Posterior vena cava (tissue), 2 donors: ENCODE measurements around the gene SKOR1. TPM values are rescaled to one million over a fixed set of nuclear protein-coding genes. Genes with fewer than 3 reads are reported as not detected.

Source experiments
- DNase-seq: peaks from one replicate; pipeline ENCODE4 v3.0.0-alpha.2; 2020; ENCODE audit warnings: low spot score
- intact Hi-C, 2 donors: fragments of 100-400 bp; cut with DNase I; formaldehyde crosslinking; loops; one replicate each; pipeline versions ENCODE4 v1.14.1 to v1.14.2; 2022 to 2023
- total RNA-seq, 2 donors: library from RNA; stranded (reverse); fragmentation: NEBNext Ultra II Directional; extraction: Animal tissue kit (Norgen Biotek cat#: 25700); gene quantifications; one replicate each; pipeline ENCODE4 v1.2.1, GENCODE V29; 2021
- donor health status: DM: yes; HTN: yes; CAD: no.
- donor health status: DM: yes; HTN: yes; CAD: no.

The SKOR1 gene
- total RNA-seq, 2 donors from 2014 or later: 0.51 to 0.76 TPM

DNA sequence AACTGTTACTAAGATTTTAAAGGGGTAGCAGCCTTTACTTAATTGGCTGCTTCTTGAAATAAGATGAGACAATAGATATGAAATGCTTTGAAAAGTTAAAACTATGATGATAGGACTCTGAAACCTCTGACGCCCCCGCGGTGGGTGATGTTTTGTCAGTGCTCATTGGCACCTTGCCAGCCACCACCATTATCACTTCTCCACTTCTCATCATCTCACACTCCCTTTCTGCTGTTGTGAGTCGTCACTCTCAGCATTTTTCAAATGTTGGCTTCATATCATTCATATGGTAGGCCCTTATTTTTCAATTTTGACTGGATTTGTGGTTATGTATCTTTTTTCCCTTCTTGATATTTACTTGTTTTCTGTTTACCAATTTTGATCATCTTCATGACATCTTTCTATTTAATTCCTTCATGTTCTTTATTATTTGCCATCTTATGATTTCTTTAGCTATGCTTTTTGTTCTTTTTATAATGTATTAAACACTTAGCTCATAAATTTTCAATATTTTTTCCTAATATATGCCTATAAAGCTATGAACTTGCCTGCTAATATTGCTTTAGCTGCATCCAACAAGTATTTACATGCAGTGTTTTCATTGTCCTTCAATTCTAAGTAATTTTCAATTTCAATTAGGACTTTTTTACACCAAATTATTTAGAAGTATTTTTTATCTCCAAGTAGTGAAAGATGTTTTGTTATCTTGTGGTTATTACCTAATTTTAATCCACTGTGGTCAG, 30.3 kb upstream of the SKOR1 start:
- intact Hi-C loops: no loop called here

DNA sequence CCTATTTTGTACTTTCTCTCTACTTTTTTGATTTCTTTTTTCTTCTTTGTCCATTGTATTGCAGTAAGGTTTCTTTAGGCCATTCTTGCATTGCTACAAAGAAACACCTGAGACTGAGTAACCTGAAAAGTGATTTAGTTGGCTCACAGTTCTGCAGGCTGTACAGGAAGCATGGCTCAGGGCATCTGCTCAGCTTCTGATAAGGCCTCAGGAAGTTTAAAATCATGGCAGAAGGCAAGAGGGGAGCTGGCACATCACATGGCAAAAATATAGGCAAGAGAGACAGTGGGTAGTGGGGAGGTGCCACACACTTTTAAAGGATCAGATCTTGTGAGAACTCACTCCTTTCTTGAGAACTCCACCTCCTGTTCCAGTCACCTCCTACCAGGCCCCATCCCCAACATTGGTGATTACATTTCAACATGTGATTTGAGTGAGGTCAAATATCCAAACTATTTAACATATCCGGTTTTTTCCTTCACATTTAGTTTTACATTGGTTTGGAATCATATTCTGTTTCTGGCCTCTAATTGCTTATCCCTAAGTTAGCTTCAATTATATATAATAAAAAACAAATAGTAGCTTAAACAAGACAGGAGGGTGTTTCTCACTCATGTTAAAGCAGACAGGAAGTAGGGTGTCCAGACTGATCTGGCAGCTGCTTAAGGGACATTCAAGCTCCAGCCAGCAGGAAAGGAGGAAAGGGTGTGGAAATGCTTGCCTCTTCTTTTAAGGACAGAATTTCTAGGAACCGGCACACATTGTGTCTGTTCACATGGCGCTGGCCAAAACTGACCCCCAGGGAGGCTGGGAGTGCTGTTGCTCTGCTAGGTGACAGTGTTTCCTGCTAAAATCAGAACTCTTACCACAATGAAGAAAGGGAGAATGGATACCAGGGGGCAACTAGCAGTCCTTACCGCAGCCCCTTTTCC, 28.8 kb upstream of the SKOR1 start:
- intact Hi-C loops: no loop called here
- no peak for DNase-seq

More for the DNA sequence above, 30.3 kb upstream of the SKOR1 start:
- DNase-seq: no peak

DNA sequence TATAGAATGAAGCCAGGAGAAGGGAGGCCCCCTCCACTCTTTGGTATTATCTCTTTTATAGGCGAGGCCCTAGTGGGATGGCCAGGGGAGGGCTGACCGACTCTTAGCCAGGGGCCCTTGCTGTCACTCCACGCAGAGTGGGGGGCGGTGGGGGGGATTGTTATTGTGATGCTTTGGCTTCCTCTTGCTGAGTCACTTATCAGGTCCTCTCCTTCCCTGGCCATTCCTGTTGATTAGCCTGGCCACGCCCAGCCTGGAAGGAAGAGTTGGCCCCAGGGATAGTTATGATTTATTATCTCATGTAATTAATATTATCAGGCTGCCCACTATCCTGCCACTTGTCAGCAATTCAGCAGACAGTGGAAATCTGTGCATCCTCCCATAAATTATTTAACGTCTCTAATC, 25.5 kb upstream of the SKOR1 start:
- no peak for DNase-seq
- intact Hi-C loops: loop anchor here in 1 of 2 donors (5.0 kb wide), 1 partner anchor 642 kb away; no protein-coding TSS in a partner anchor

DNA sequence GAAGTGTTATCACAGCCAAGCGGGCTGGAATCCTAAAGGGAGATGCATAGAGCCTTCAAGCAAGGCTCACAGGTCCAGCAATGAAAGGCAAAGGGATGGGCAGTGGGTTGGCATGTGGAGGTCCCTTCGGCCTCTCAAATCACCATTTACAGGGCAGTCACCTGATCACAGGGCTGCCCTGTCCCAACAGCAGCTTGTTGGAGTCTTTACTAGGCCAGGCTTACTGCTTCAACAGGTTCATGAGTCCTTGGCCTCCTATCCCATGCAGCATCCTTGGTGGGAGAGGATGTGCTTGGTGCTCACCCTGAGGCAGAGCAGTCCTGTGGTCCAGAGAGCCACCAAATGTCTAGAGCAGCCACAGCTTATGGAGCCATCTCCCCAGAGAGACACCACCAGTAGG, 24.2 kb upstream of the SKOR1 start:
- DNase-seq: no peak
- intact Hi-C loops: loop anchor here in 1 of 2 donors (5.0 kb wide), 1 partner anchor 641 kb away; no protein-coding TSS in a partner anchor

DNA sequence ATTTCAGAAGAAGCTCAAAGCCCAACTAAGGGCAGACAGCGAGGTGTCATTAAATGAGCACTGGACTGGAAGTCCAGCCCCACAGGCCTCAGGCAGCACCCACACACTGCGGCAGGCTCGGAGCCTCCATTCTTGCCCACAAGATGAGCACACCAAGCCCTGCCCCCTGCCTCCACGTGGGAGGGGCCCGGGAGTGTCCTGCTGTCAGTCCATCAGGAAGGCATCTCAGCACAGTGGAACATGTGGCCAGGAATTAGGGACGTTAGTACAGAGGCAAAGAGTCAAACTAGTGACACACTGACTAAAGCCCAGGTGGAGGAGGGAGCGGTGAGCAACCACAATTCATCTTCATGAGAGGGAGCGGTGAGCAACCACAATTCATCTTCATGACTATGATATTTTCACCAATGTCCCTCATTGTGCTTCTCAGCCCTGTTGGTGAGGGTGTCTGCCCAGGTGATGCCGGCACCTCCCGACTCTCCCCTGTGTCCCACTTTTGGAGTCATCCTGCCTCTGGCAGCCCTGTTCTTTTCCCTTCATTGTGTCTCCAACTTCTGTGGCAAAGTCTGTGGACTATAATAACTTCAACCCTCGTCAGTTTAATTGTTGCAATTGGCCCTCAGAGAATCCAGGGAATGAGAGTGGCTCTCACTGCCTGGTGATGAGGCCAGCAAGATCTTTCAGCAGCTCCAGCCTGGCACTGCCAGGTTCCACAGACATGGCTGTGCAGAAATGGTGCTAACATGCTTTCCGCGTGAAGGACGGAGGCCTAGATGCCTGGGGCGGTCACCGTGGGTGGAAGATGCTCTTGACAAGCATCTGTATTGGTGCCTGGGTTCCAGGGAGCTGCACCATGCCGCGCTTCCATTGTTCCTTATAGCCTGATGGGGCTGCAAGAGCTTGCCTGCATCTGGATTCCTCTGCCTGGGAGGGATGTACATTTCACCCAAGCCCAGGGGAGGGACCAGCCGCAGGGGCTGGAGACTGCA, 23.1 kb upstream of the SKOR1 start:
- DNase-seq: no peak
- intact Hi-C loops: loop anchor here in 1 of 2 donors (5.0 kb wide), 1 partner anchor 640 kb away; no protein-coding TSS in a partner anchor

DNA sequence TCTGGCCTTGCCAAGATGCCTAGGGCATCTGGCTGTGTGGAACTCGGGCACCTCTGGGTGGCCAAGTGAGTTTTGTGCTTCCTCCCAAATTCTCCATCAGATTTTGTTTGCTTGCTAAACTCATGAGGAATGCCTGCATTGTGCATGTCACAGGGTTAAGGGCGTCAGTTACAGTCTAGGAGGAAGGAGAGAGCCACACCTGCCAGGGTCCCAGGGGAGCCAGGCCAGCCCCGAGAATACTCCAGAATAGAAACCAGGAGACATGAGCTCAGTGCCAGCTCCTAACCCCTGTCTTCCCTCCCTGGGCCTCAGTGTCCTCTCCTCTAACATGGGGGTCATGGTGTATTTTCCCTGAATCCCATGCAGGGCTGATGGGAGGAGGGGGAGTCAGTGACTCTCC, 22.0 kb upstream of the SKOR1 start:
- intact Hi-C loops: loop anchor here in 1 of 2 donors (5.0 kb wide), 1 partner anchor 639 kb away; no protein-coding TSS in a partner anchor
- no peak for DNase-seq

DNA sequence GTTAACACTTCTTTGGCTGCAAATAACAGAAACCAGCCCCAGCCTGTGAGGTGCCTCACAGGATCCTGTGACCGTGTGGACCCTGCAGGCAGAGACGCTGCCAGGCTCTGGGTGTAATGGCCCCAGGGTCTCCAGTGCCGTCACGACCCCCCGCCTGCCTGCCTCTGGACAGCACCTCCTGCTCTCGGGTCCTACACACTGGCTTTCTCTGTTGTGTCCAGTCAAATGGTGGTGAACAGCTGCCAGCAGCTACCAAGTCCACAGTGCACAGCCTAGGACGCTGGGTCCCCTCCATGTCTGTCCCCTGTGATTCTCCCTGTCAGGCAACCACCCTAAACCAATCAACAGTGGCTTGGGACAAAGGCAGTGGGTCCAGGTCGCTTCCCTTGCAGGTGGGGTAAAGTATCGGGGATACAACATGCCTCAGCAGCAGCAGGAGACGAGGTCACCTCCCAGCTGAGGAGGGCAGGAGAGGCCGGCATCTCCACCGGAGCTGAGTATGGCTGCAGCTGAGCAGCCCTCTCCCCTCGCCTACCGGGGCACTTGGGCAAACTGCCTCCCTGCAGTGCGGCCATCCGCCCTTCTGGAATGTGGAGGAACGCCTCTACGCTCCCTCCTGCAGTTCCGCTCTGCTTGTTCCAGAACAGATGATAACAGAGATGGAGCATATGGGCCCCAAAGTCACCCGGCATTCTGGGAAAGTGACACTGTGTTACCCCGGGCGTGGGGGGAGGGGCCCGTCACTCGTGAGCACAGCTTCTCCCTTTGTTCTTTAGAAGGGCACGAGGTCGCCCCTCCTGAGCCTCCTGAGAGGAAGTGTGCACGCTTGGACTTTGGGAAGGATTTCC, 21.1 kb upstream of the SKOR1 start:
- intact Hi-C loops: loop anchor here in 1 of 2 donors (5.0 kb wide), 1 partner anchor 638 kb away; no protein-coding TSS in a partner anchor
- no peak for DNase-seq

DNA sequence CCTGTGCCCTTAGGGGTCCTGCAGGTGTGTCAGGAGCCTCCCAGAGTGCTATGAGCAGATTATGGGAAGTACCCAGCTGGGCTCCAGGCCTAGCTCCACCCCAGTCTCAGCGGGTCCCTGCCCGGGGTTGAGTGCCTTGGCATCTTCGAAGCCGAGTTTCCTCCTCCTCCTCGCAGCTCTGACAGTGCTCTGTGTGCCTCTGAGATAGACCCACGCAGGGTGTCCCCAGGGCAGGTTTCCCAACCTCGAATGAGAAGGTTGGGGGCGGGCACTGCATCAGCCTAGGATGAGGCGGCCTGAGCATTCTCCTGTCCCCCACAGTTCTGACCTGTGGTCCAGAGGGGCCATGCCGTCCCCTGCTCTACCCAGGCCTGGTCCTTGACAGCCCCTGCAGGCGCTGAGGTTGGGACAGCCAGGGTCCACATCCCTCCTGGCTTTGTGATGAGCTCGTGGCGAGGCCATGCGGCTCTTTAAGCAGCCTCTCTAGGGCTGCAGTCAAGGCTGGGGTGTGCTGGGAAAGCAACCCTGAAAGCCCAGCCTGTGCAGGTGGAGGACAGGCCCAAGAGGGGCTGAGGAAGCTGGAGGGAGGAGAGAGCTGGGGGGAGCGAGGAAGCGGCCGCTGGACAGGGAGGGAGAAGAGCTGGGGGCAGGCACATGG, 20.2 kb upstream of the SKOR1 start:
- intact Hi-C loops: no loop called here
- no peak for DNase-seq

DNA sequence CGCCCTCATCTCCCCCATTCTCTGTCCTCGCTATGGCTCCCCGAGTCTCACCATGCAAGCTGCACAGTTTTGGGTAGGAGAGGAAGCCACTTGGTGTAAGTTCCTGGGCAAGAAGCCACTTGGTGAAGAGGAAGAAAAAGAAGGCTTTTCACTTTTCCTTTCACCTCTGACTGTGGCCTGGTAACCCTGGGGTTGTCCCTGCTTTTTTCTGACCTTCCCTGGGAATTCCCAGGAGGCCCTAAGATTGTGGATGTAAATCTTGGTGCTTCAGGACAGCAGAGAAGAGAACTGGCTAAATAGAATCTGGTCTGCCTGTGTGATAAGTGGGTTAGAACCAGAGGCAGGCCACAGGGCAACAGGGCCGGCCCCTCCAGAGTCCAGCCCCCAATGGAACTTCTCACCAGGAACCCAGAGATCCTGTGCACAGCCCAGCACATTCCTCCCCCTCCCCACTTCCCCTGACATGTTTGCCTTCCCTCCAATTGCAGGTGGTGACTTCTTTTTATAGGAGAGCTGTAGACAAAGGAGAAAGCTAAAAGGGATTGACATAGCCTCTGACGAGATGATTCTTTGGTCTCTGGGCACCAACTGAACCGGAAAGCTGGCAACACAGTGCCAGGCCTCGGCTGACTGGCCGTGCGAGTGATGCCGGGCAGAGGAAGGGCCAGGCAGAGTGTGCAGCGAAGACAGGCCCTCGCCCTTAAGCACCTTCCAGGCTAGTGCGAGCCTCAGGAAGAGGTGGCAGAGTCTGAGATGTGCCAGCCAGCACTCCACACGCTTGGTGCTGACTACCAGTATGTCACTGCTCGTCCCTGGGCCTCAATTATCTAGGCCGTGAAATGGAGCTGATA, 19.4 kb upstream of the SKOR1 start:
- DNase-seq: no peak
- intact Hi-C loops: no loop called here

DNA sequence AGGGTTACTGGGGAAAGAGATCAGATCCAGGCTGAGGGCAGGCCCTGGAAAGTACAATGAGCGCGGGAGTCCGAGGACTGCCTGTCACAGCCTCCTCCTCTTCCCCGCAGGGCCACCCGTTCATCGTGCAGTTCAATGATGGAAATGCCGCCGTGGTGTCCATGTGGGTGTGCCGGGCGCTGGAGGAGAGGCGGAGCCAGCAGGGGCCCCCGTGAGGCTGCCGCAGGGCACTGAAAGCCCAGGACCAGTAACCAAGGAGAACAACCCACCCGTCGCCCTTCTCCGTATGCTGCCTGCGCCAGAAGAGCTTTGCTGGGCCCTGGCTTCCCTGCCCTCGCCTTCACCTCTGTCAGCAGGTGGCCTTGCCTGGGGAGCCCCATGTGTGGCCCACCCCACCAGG, 18.8 kb upstream of the SKOR1 start:
- no peak for DNase-seq

DNA sequence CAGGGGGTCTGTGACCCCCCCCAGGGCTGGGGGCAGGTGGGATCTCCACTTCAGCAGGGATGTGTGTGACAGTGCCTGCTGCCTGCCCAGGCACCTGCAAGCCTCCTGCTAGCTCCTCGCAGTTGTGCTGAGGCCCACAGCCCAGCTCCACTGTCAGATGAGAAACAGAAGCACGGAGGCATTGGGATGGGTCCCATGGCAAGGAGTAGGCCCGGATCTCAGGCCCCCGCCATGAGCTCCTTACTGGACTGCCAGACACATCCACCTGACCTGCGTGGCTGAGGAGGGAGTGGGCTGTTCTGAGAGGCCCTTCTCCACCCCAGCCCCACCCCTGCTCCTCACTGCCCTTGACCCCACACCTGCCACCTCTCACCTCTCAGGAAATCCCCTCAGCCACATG, 18.2 kb upstream of the SKOR1 start:
- intact Hi-C loops: no loop called here
- DNase-seq: no peak

More for the DNA sequence above, 18.8 kb upstream of the SKOR1 start:
- intact Hi-C loops: no loop called here

DNA sequence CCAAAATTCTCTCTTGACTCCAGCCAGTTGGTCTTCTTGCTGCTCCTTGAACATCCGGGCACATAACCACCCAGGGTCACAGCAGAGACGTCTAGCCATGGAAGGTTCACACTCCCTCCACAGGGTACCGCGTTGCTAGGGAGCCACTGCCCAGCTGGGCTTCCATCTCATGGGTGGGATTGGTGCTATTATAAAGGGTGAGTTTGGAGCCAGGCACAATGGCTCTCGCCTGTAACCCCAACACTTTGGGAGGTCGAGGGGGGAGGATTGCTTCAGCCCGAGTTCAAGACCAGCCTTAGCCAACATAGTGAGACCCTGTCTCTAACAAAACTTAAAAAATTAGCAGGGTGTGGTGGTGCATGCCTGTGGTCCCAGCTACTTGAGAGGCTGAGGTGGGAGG, 17.5 kb upstream of the SKOR1 start:
- no peak for DNase-seq
- intact Hi-C loops: no loop called here

DNA sequence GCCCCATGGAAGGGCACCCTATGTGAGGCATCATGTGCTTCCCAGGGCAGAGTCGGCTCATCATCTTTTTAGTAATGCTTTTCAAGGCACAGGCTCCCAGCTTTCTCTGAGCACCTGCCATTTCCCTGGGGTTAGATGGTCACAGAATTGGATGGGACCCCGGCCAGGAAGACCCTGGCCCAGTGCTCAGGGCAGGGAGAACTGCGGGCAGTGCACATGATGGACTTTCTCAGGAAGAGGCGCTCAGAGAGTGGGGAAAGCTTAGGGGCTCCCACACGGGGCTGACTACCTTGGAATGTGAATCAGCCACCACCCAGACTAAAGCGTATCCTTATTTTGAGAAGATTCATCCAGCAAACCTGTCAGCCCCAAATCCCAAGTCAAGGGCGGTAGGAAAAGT, 16.5 kb upstream of the SKOR1 start:
- intact Hi-C loops: no loop called here
- DNase-seq: peak; percentile 59

DNA sequence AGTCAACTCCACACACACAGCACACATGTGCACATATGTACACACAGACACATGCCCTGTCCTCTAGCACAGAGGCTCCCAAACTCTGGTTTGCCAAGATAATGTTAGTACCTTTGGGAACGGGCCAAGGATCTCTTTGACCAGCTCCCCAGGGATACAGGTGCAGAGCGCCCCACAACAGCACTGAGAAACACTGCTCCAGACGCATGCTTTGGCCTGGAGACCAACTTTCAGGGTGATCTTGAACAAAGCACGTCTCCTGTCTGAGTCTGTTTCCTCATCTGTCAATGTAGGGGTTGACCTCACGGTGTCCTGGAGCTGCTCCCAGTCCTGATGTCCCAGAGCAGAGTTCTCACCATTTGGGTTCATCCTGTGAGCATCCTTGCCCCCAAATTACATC, 15.9 kb upstream of the SKOR1 start:
- DNase-seq: peak; percentile 56
- intact Hi-C loops: no loop called here

DNA sequence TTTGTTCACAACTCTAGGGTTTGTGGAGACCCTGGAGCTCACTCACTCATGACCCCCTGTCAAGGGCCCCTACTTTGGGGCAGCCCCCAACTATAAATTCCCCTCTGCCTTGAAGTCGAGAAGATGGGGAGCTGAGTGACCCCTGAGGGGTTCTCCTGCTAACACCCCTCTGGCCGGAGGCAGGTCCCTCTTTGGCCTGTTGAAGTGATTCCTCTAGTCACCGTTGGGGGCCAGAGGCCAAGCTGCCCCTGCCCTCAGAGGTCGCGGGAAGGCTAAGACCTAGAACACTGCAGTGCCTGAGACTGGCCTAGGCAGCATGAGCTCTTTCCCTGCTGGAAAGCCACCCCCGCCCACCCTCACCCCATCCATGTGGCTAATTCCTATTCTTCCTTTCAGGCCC, 15.4 kb upstream of the SKOR1 start:
- peak; percentile 29 for DNase-seq
- intact Hi-C loops: loop anchor here in 1 of 2 donors (5.0 kb wide), 1 partner anchor 1613 kb away; no protein-coding TSS in a partner anchor

DNA sequence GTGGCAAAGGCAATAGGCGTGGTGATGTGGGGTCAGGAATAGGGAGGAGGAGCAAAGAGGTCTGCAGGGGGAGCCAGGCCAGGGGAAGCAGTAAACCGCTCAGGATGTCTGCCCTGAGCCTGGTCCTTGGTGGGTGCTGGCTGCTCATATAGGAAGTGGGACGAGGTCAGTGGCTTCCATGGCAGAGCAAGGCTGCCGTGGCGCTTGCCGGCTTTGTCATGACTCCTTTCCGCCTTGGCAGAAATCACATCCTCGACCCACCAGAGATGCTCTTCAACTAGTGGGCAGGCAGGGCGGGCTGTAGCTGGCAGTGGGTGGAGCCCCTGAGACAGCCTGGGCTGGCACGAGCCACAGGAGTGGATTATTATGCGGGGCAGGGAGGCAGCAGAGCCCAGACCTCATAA, 13.1 kb upstream of the SKOR1 start:
- intact Hi-C loops: loop anchor here in 1 of 2 donors (5.0 kb wide), 1 partner anchor 1615 kb away; no protein-coding TSS in a partner anchor
- peak; percentile 64 for DNase-seq
